22Rv1 (cell line): Measurements from ENCODE around the gene TPRA1.

Experiments
- H3K27ac ChIP-seq: fragments of 450-650 bp; 2 replicates; pipeline ENCODE4 v1.5.1; 2017
- ZFX ChIP-seq: fragments of 450-650 bp; IDR thresholded peaks from 2 replicates; pipeline ENCODE4 v1.6.1; 2017; ENCODE audit warnings: antibody characterized with exemption, borderline replicate concordance
- TF ChIP-seq, protein P1 (sequence below): fragments of 450-650 bp; IDR thresholded peaks from 2 replicates; pipeline ENCODE4 v1.5.1; 2017; ENCODE audit warnings: mild to moderate bottlenecking

TPRA1 gene

DNA sequence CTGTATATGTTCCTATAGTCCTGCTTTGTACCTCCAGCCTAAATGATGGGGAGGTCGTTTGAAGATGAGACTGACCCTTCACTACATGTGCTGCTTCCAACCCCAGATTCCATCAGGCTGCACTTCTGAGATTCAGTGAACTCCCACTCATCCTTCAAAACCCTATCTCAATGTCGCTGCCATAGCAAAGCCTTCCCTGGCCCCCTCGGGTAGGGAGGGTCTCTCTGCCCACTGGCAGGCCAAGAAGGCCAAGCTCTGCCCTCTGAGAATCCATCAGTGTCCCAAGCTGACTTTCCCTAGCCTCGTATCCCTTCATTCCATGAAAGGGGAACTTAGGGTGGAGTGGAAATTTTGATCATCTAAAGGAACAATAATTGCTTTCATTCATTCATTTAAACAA lies 35.4 kb downstream of the TPRA1 start:
- no peak overlapping the region for H3K27ac ChIP-seq
- no peak for TF ChIP-seq ZFX
- TF ChIP-seq, protein P1, sequence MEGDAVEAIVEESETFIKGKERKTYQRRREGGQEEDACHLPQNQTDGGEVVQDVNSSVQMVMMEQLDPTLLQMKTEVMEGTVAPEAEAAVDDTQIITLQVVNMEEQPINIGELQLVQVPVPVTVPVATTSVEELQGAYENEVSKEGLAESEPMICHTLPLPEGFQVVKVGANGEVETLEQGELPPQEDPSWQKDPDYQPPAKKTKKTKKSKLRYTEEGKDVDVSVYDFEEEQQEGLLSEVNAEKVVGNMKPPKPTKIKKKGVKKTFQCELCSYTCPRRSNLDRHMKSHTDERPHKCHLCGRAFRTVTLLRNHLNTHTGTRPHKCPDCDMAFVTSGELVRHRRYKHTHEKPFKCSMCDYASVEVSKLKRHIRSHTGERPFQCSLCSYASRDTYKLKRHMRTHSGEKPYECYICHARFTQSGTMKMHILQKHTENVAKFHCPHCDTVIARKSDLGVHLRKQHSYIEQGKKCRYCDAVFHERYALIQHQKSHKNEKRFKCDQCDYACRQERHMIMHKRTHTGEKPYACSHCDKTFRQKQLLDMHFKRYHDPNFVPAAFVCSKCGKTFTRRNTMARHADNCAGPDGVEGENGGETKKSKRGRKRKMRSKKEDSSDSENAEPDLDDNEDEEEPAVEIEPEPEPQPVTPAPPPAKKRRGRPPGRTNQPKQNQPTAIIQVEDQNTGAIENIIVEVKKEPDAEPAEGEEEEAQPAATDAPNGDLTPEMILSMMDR, result no peak

DNA sequence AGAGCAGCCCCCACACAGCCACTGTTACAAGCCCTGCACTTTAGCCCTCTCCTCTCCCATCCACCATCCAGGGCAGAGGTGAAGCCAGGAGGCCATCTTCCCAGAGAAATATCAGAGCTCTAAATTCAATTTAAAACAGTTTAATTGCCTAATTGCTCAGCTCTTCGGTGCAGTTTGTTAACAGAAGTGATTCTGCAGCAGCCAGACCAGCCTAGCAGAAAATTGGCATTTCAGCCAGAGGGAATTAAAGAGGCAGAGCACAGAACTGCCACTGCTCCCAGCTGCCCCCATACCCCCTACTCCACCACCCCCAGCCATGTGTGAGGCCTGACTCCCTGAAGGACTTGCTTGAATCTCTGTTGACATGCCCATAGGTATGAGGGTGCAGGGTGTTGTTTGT lies 38.5 kb downstream of the TPRA1 start:
- H3K27ac ChIP-seq, result no peak overlapping the region
- TF ChIP-seq, protein P1, result no peak
- TF ChIP-seq ZFX, result no peak

DNA sequence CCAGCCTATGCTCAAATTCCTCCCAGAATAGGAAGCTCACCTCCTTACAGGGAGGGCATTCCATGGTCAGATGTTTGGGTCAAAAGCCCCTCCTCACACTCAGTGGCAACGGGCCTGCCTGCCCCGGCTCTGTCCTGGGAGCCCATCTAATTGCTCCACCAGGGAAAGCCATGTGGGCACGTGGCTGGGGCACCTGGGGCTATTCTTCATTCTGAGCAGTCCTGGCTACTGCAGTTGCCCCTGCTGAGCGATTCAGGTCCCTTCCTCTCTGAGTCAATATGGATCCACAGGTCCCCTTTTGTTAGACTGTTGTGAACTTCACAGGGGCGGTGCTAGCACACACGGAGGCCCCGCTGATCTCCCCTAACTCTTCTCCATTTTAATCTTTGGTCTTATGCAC lies 39.4 kb downstream of the TPRA1 start:
- H3K27ac ChIP-seq, result no peak overlapping the region

DNA sequence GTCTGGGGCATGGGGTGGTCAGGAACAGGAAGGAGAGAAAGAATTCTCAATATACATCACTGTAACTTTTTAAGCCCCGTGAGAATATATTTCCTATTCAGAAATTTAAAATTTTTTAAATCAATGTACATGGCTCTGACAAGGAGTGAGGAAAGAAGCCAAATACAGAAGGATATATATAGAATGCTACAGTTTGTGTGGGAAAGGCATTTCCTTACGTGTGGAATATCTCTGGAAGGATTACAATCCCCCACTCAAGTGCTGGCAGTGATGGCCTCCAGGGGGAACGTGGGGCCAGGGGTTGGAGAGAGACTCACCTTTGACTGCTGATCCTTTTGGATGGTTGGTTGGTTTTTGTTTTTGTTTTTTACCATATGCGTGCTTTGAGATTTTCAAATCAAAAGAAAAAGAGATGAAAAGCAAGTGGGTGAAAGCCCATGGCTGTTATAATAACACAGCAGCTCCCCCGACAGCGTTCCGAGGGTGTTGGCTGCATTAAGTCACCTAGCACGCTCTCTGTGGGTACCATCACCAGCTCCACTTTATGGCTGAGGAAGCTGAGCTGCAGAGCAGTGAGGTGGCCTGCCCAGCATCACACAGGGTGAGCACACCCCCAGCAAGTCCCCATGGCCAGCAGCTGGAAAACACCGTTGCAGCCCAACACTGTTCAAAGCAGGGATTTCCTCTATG lies 39.9 kb downstream of the TPRA1 start:
- no peak overlapping the region for H3K27ac ChIP-seq
- TF ChIP-seq ZFX, result no peak
- TF ChIP-seq, protein P1, result no peak

More for the DNA sequence above, 39.4 kb downstream of the TPRA1 start:
- no peak for TF ChIP-seq ZFX
- TF ChIP-seq, protein P1, result no peak

DNA sequence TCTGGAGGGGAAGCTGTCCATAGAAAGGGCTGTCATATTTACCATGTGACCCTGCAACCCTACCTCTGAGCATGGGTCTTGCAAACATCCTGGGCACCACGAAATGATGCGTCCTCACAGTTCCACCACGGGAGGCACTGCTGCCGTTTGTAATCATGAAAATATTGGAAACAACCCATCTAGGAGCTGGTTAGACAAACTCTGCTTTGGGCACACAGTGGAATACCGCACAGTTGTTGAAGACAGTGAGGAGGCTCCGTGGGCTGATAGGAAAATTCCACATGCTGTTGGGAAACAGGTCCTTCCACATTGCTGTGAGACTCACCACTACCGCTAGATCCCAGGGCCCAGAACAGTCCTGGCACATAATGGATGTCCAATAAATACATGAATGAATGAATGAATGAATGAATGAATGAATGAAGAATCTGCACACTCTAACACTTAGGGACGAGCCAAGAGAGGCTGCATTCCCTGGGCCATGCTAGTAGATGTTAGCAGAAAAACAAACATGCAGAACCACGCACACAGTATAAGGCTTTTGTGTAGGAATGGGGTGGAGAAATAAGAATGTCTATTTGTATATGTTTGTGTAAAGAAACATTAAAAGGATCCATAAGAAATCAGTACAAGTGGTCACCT lies 40.6 kb downstream of the TPRA1 start:
- no peak overlapping the region for H3K27ac ChIP-seq
- TF ChIP-seq, protein P1, result 0 out of 2 replicates have a peak, but pooled peaks have one; percentile 17
- no peak for TF ChIP-seq ZFX

DNA sequence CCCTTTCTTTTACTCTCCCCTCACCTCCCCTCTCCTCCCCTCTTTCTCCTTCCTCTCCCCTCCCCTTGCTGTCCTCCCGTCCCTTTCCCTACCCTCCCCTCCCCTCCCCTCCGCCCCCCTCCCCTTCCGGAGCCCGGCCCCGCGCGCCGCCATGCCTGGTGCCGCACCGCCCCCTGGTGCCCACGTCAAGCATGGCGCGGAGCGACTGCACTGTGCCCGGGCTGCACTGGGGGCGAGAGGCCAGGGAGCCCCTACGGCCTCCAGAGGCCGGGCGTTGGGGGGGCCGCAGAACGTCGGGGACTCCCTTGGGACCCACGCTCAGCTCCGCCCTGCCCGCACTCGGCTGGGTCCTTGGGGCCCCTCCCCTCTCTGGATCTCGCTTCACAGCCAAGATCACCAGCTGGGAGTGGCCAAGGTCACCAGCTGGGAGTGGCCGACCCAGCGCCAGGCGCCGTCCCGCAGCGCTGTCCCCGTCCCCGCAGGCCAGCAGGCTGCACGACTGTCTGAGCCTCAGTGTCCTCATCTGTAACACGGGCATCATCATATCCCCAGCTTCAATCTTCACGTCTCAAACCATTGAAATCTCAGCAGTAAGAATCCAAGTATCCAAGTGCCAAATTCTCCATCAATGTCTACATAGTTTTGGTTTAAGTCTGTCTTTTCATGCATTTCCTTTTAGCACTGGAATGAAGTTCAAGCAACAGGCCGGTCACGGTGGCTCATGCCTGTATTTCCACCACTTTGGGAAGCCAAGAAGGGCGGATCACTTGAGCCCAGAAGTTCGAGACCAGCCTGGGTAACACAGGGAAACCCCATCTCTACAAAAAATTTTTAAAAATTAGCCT lies 42.5 kb downstream of the TPRA1 start:
- no peak for TF ChIP-seq ZFX
- TF ChIP-seq, protein P1, result peak; percentile 93
- H3K27ac ChIP-seq, result 0 out of 2 replicates have a peak overlapping the region, but pooled peaks have one; percentile 18
